Right cardiac atrium (tissue), 5 donors: ENCODE measurements around the gene CARD8. TPM values are rescaled to one million over a fixed set of nuclear protein-coding genes. Genes with fewer than 3 reads are reported as not detected.

ENCODE experiments used
- ATAC-seq, 2 donors: fragments of 200-7000 bp; cut with Tn5 transposase; one replicate each; pipeline versions ENCODE4 v1.8.0 to v1.9.1; 2020; ENCODE audit warnings: moderate library complexity in 2 of 2, mild to moderate bottlenecking in 1 of 2
- DNase-seq, 3 donors: peaks; one replicate each; pipeline ENCODE4 v3.0.0-alpha.2; 2020
- H3K27ac ChIP-seq: one replicate; pipeline ENCODE4 v1.5.1; 2013; ENCODE audit warnings: mild to moderate bottlenecking, low read length, control low read depth, moderate library complexity
- H3K27me3 ChIP-seq: one replicate; pipeline ENCODE4 v1.6.1; 2013; ENCODE audit not compliant: control insufficient read depth, insufficient read depth
- H3K4me1 ChIP-seq: one replicate; pipeline ENCODE4 v1.6.1; 2013; ENCODE audit warnings: low read length; ENCODE audit not compliant: control insufficient read depth, insufficient read depth
- H3K4me3 ChIP-seq: one replicate; pipeline ENCODE4 v1.5.1; 2013; ENCODE audit warnings: low read length, control low read depth
- H3K9me3 ChIP-seq: one replicate; pipeline ENCODE4 v1.6.1; 2013; ENCODE audit warnings: low read length; ENCODE audit not compliant: control insufficient read depth
- whole genome bisulfite sequencing: extraction: QIAGEN DNeasy Blood & Tissue Kit; methylation state at CpG from one replicate; pipeline ENCODE4 v1.1.7; 2013; 5-methylcytosine and 5-hydroxymethylcytosine counted together
- intact Hi-C, 4 donors: fragments of 100-400 bp; cut with DNase I; formaldehyde crosslinking; loops; one replicate each; pipeline versions ENCODE4 v1.11.0 to v1.14.0; 2022 to 2023
- polyA plus RNA-seq: library from polyadenylated mRNA; stranded (reverse); fragments of 200-250 nt; gene quantifications from one replicate; pipeline ENCODE4 v1.2.3, GENCODE V29; 2013
- total RNA-seq, 4 donors: library from RNA; stranded (reverse); fragmentation: NEBNext Ultra II Directional; extraction: Animal tissue kit (Norgen Biotek cat#: 25700); gene quantifications; one replicate each; pipeline ENCODE4 v1.2.1, GENCODE V29; 2021
- donor health status: healthy with polysubstance abuse.
- donor health status: DM: no; HTN: yes; CAD: no.
- donor health status: DM: no; HTN: no; CAD: no.
- donor health status: DM: no; HTN: yes; CAD: no; lungs with severe emphysema.
- donor health status: DM: yes; HTN: yes; CAD: no.

CARD8 gene
- total and polyA plus RNA-seq, 5 donors: 22.3 to 43.3 (median 32.9) TPM

GRCh38 chr19:48192750-48193149, 63.0 kb downstream of the CARD8 start:
- intact Hi-C loops: no loop called here
- no peak for ATAC-seq
- WGBS: 72% methylated on average over 7 of the region's 7 CpGs

GRCh38 chr19:48190885-48191284, 64.8 kb downstream of the CARD8 start:
- Histone ChIP-seq H3K27ac (no peak overlapping the region), H3K4me1 (no peaks in the 10 kb centered on the region), H3K27me3 (no peaks in the 10 kb centered on the region), H3K4me3 (no peak overlapping the region), H3K9me3 (no peaks in the 10 kb centered on the region)
- ATAC-seq (no peak), DNase-seq (no peak)
- intact Hi-C loops: no loop called here
- 91% methylated on average over 3 of the region's 3 CpGs for WGBS

More at GRCh38 chr19:48192750-48193149, 63.0 kb downstream of the CARD8 start:
- no peak overlapping the region for H3K27ac ChIP-seq
- H3K9me3 ChIP-seq: no peaks in the 10 kb centered on the region
- H3K27me3 ChIP-seq: no peaks in the 10 kb centered on the region
- H3K4me1 ChIP-seq: peaks cover 2% of the 10 kb centered on the region
- H3K4me3 ChIP-seq: no peak overlapping the region
- DNase-seq: no peak

- 77% methylated on average over 13 of the region's 13 CpGs for WGBS
Observed at GRCh38 chr19:48190288-48190884, 65.3 kb downstream of the CARD8 start.

DNA sequence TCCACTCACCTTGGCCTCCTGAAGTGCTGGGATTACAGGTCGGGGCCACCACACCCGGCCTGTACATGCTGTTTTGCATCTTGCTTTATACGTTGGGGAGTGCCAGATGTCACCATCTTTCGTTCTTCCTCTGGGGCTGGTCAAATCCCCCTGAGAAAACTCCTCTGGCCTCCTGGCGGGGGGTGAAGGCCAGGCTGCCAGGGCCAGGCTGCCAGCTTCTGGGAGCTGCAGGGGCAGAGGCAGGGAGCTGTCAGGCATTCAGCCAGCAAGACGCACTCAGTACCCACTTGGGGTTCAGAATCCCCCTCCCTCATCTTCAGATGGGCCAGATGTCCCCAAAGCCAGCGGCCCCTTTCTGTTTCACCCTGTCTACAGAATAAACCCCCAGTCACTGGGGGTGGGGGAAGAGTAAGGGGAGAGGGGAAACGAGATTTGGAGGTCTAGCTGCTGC, 69.1 kb downstream of the CARD8 start:
- Histone ChIP-seq H3K27me3 (no peaks in the 10 kb centered on the region), H3K27ac (no peak overlapping the region), H3K9me3 (peaks cover under 1% of the 10 kb centered on the region), H3K4me1 (no peaks in the 10 kb centered on the region), H3K4me3 (no peak overlapping the region)
- 81% methylated on average over 8 of the region's 8 CpGs for WGBS
- intact Hi-C loops: no loop called here
- DNase-seq (no peak), ATAC-seq (no peak)

More at GRCh38 chr19:48190288-48190884, 65.3 kb downstream of the CARD8 start:
- intact Hi-C loops: no loop called here
- DNase-seq (no peak), ATAC-seq (no peak)
- H3K4me1 ChIP-seq: no peaks in the 10 kb centered on the region
- no peak overlapping the region for H3K4me3 ChIP-seq
- H3K27ac ChIP-seq: no peak overlapping the region
- H3K9me3 ChIP-seq: no peaks in the 10 kb centered on the region
- no peaks in the 10 kb centered on the region for H3K27me3 ChIP-seq

- 92% methylated on average over 5 of the region's 5 CpGs for WGBS
Observed at GRCh38 chr19:48186015-48186414, 69.7 kb downstream of the CARD8 start.

GRCh38 chr19:48183356-48183755, 72.4 kb downstream of the CARD8 start:
- no peaks in the 10 kb centered on the region for H3K4me1 ChIP-seq
- no peak overlapping the region for H3K4me3 ChIP-seq
- H3K9me3 ChIP-seq: peaks cover 2% of the 10 kb centered on the region
- no peaks in the 10 kb centered on the region for H3K27me3 ChIP-seq
- DNase-seq (no peak), ATAC-seq (no peak)
- intact Hi-C loops: no loop called here
- 90% methylated on average over 9 of the region's 9 CpGs for WGBS
- H3K27ac ChIP-seq: no peak overlapping the region

More at GRCh38 chr19:48186015-48186414, 69.7 kb downstream of the CARD8 start:
- no peaks in the 10 kb centered on the region for H3K4me1 ChIP-seq
- intact Hi-C loops: no loop called here
- ATAC-seq: no peak
- H3K27me3 ChIP-seq: no peaks in the 10 kb centered on the region
- no peak overlapping the region for H3K4me3 ChIP-seq
- H3K9me3 ChIP-seq: peaks cover 2% of the 10 kb centered on the region
- no peak overlapping the region for H3K27ac ChIP-seq
- no peak for DNase-seq

DNA sequence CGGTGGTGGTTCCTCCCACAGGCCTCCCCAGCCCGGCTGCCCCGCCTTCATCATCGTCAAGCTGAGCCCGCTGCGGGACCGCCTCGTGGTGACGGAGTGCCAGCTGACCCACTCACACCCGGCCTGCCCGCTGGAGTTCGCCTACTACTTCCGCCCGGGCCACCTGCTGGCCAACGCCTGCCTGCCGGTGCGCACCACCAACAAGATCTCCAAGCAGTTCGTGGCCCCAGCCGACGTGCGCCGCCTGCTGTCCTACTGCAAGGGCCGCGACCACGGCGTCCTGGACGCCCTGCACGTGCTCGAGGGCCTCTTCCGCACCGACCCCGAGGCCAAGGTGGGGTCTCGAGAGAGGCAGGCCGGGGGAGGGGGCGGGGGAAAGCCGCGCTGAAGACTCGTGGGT, 73.3 kb downstream of the CARD8 start:
- intact Hi-C loops: no loop called here
- no peak overlapping the region for H3K27ac ChIP-seq
- ATAC-seq: no peak
- no peak for DNase-seq
- H3K27me3 ChIP-seq: no peaks in the 10 kb centered on the region
- WGBS: 93% methylated on average over 38 of the region's 38 CpGs
- H3K9me3 ChIP-seq: peaks cover 2% of the 10 kb centered on the region
- H3K4me3 ChIP-seq: no peak overlapping the region
- no peaks in the 10 kb centered on the region for H3K4me1 ChIP-seq

GRCh38 chr19:48181505-48181904, 74.2 kb downstream of the CARD8 start:
- DNase-seq: no peak
- H3K27me3 ChIP-seq: no peaks in the 10 kb centered on the region
- ATAC-seq: no peak
- H3K9me3 ChIP-seq: peaks cover 2% of the 10 kb centered on the region
- no peaks in the 10 kb centered on the region for H3K4me1 ChIP-seq
- H3K27ac ChIP-seq: no peak overlapping the region
- 94% methylated on average over 5 of the region's 5 CpGs for whole genome bisulfite sequencing
- no peak overlapping the region for H3K4me3 ChIP-seq
- intact Hi-C loops: no loop called here

DNA sequence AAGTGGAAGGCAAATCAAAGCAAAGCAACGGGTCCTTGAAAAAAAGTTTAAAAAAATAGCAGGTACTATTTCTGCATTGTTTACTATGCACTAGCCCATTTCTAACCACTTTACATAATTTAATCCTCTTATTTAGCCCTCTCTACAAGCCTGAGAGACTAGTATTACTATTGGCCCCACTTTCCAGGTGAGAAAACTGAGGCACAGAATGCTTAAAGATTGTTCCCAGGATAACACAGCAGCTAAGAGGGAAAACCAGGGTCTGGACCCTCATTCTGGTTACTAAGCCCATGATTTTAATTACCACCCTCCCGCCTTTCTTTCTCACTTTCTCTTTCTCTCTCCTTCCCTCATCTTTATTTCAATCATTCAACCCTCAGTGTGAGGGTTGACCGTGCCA, 79.5 kb downstream of the CARD8 start:
- Histone ChIP-seq H3K4me1 (no peaks in the 10 kb centered on the region), H3K27me3 (no peaks in the 10 kb centered on the region), H3K4me3 (no peak overlapping the region), H3K27ac (no peak overlapping the region), H3K9me3 (no peaks in the 10 kb centered on the region)
- intact Hi-C loops: no loop called here
- 79% methylated on average over 3 of the region's 3 CpGs for WGBS
- ATAC-seq (no peak), DNase-seq (no peak)

GRCh38 chr19:48175578-48175977, 80.1 kb downstream of the CARD8 start:
- no peaks in the 10 kb centered on the region for H3K9me3 ChIP-seq
- H3K4me1 ChIP-seq: peaks cover 3% of the 10 kb centered on the region
- intact Hi-C loops: no loop called here
- H3K27me3 ChIP-seq: no peaks in the 10 kb centered on the region
- no peak overlapping the region for H3K27ac ChIP-seq
- WGBS: 81% methylated on average over 10 of the region's 10 CpGs
- no peak overlapping the region for H3K4me3 ChIP-seq
- no peak for ATAC-seq
- DNase-seq: no peak

DNA sequence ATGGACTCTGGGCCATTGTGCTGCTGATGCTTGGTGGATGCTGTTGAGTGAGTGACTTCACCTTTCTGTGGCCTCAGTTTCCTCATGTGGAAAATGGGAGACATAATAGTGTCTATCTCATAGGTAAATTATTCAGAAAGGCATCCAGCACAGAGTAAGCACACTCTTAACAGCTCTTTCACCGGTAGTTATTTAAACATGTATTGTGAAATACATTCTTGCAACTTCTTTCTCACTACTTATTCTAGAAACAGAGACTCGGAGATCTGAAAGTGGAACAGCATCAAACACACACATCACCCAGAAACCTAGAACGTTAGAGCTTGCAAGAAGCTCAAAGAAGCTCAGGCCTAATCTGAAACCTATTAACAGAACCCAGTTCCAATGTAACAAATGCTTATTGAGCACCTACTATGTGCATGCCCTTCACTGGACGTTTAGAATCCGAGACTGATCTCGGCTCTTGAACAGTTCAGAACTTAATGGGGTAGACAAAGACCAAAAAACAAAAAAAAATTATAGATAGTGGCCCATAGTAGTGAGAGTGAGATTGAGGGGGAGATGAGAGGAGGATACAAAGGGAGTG, 81.2 kb downstream of the CARD8 start:
- no peaks in the 10 kb centered on the region for H3K9me3 ChIP-seq
- peaks cover 3% of the 10 kb centered on the region for H3K4me1 ChIP-seq
- H3K27ac ChIP-seq: no peak overlapping the region
- no peak overlapping the region for H3K4me3 ChIP-seq
- WGBS: 80% methylated on average over 6 of the region's 6 CpGs
- intact Hi-C loops: no loop called here
- no peak for ATAC-seq
- no peak for DNase-seq
- H3K27me3 ChIP-seq: no peaks in the 10 kb centered on the region
